Activated CD4-positive, alpha-beta T cell treated with anti-CD3 and anti-CD28 coated beads, Interleukin-2, amount 10 ng/mL, durations not matched to agents 7 days and 5 days (primary cell): ENCODE results near the gene SUN5. TPM values are rescaled to one million over a fixed set of nuclear protein-coding genes. Genes with fewer than 3 reads are reported as not detected.

Source experiments
- CTCF ChIA-PET: fragments of 350-600 bp; sonication (Branson Sonifier 250); formaldehyde crosslinking; loops from one replicate; lab custom pipeline; 2021; ENCODE audit warnings: antibody characterized with exemption; lab: Charles Lee
- POLR2A ChIA-PET: fragments of 350-600 bp; sonication (Branson Sonifier 250); formaldehyde crosslinking; loops from one replicate; lab custom pipeline; 2021; ENCODE audit warnings: antibody characterized with exemption; lab: Charles Lee
- DNase-seq: peaks from one replicate; pipeline ENCODE4 v3.0.0-alpha.2; 2020
- H3K27ac Mint-ChIP-seq: one replicate; pipeline ENCODE4 v1.8.0; 2021; ENCODE audit warnings: mild to moderate bottlenecking, moderate library complexity, mixed read lengths
- H3K27me3 Mint-ChIP-seq: one replicate; pipeline ENCODE4 v1.8.0; 2021; ENCODE audit warnings: mixed read lengths
- H3K36me3 Mint-ChIP-seq: one replicate; pipeline ENCODE4 v1.8.0; 2021; ENCODE audit warnings: low read depth, mixed read lengths
- H3K4me1 Mint-ChIP-seq: one replicate; pipeline ENCODE4 v1.8.0; 2021; ENCODE audit warnings: mixed read lengths
- H3K4me3 Mint-ChIP-seq: one replicate; pipeline ENCODE4 v1.8.0; 2021; ENCODE audit warnings: mild to moderate bottlenecking, moderate library complexity, mixed read lengths
- H3K9me3 Mint-ChIP-seq: one replicate; pipeline ENCODE4 v1.8.0; 2021; ENCODE audit warnings: mixed read lengths
- total RNA-seq, 2 experiments: library from RNA; stranded (reverse); gene quantifications; one replicate each; pipeline ENCODE4 v1.2.3, GENCODE V29; 2021

The SUN5 gene
- total RNA-seq, 2 experiments from 2014 or later: not detected

DNA sequence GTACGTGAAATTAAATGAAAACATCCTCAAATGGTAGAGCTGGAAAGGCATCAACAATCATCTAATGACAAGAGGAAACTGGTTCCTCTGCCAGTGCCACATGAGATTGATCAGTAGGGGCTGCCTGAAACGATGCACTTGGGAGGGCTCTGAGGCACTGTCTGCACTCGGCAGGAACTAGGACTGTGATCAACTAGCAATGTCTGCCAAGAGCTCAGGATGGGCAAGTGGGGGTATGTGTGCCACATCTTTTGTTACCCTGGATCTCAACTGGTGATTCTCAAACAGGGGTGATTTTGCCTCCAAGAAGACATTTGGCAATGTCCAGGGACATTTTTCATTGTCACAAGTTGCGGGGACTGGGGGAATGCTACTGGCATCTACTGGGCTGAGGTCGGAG lies 29.1 kb upstream of the SUN5 start:
- Mint-ChIP-seq H3K4me3 (no peak overlapping the region), H3K27ac (no peak overlapping the region)

DNA sequence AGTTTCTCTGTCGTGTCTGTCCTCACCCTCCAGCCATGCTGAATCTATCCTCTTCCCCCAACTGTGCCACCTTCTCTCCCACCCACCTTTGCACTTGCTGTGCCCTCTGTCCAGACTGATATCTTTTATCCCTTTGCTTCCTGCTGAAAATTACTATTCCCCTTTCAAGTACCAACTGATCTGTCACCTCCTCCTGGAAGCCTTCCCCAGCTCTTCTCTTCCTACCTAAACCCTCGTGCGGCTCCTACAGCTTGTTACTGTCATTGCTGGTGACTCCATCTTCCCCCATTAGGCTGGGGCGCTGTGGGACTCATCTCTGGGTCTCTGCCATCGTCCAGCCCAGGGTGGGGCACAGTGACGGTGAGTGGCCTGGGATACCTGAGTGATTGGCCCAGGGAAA lies 28.3 kb upstream of the SUN5 start:
- Mint-ChIP-seq H3K4me1 (no peaks in the 10 kb centered on the region), H3K27me3 (no peaks in the 10 kb centered on the region), H3K4me3 (no peak overlapping the region), H3K27ac (no peak overlapping the region), H3K9me3 (no peaks in the 10 kb centered on the region), H3K36me3 (no peaks in the 10 kb centered on the region)
- ChIA-PET CTCF (interaction anchor here (1.4 kb wide), 1 partner anchor 9 kb away, joined by 4 read pairs; no protein-coding TSS in a partner anchor), POLR2A (no interaction called here)
- no peak for DNase-seq

More for the DNA sequence above, 29.1 kb upstream of the SUN5 start:
- no peaks in the 10 kb centered on the region for H3K27me3 Mint-ChIP-seq
- no peaks in the 10 kb centered on the region for H3K9me3 Mint-ChIP-seq
- H3K36me3 Mint-ChIP-seq: no peaks in the 10 kb centered on the region
- no peaks in the 10 kb centered on the region for H3K4me1 Mint-ChIP-seq
- DNase-seq: no peak
- ChIA-PET CTCF (interaction anchor here (1.4 kb wide), 1 partner anchor 10 kb away, joined by 4 read pairs; no protein-coding TSS in a partner anchor), POLR2A (no interaction called here)

DNA sequence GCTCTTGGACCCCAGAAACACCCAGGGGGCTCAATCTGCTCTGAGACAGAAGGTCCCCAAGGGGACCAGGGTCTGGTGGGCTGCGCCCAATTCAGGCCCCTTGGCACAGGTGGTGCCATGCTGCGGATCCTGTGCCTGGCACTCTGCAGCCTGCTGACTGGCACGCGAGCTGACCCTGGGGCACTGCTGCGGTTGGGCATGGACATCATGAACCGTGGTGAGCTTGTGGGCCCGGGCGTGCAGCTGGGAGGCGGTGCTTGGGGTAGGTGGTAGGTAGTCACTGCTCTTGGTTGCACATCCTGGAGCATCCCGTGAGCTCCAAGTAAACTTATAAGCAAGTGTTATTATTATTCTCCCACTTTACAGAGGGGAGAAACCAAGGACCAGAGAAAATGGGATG lies 27.3 kb upstream of the SUN5 start, which contains the start of gene BPIFB6:
BPIFB6 (plus strand) TSS at position 118 of the 400 bp plus-strand sequence; CDS start at position 118, 0 bp downstream.
- no peak for DNase-seq
- Mint-ChIP-seq H3K27me3 (no peaks in the 10 kb centered on the region), H3K9me3 (no peaks in the 10 kb centered on the region), H3K4me3 (no peak within 1 kb of the TSS), H3K36me3 (no peaks in the 10 kb centered on the region), H3K4me1 (no peaks in the 10 kb centered on the region), H3K27ac (no peak within 1 kb of the TSS)
- CTCF ChIA-PET: no interaction called here
- POLR2A ChIA-PET: no interaction called here

DNA sequence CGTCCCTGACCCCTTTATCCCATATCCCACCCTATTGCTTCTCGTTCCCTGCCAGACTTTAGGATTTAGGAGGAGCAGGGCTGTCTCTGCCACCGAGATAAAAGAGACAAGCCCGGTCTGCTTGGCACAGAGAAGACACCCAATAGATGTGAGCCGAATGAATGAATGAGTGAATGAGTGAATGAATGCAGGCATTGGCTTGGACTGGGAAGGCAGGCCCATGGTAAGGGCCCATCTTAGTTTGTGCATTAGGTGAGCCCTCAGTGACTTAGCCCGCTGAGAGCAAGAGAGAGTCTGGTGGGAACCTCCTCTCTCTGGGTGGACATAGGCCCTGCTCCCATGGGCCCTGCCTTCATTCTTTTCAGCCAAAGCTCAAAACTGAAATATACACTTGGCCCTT lies 26.3 kb upstream of the SUN5 start:
- Mint-ChIP-seq H3K9me3 (no peaks in the 10 kb centered on the region), H3K27me3 (no peaks in the 10 kb centered on the region), H3K27ac (no peak overlapping the region), H3K4me3 (no peak overlapping the region), H3K4me1 (no peaks in the 10 kb centered on the region), H3K36me3 (no peaks in the 10 kb centered on the region)
- no peak for DNase-seq
- ChIA-PET CTCF (no interaction called here), POLR2A (no interaction called here)

- ChIA-PET POLR2A (no interaction called here), CTCF (no interaction called here)
- H3K27me3 Mint-ChIP-seq: no peaks in the 10 kb centered on the region
- H3K4me3 Mint-ChIP-seq: no peak overlapping the region
- no peaks in the 10 kb centered on the region for H3K4me1 Mint-ChIP-seq
- H3K27ac Mint-ChIP-seq: no peak overlapping the region
- H3K9me3 Mint-ChIP-seq: no peaks in the 10 kb centered on the region
- H3K36me3 Mint-ChIP-seq: no peaks in the 10 kb centered on the region
- no peak for DNase-seq
Measured at GRCh38 chr20:33030076-33030475, 25.8 kb upstream of the SUN5 start.

DNA sequence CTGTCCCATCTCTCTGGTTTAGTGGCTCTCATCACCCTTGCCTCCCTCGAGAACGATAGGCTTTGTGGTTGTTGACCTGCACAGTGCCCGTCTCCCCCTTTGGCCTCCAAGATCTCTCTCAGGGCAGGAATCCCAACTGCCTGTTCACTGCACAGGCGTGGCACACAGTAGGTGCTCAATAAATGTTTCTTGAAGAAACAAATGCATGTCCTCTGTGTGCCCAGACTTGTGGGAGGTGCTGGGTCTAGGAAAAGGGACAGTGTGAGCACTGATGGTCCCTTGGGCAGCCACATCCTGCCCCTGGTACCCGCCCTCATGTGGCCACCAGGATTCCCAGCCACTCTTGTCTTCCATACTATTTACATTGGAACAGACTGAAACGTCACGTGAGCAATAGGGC lies 24.6 kb upstream of the SUN5 start:
- ChIA-PET CTCF (interaction anchor here (1.9 kb wide), 1 partner anchor 24 kb away, joined by 7 read pairs; the partner anchor contains the start of gene SUN5), POLR2A (no interaction called here)
- Mint-ChIP-seq H3K27ac (no peak overlapping the region), H3K9me3 (no peaks in the 10 kb centered on the region), H3K27me3 (no peaks in the 10 kb centered on the region), H3K4me1 (no peaks in the 10 kb centered on the region), H3K4me3 (no peak overlapping the region), H3K36me3 (no peaks in the 10 kb centered on the region)
- no peak for DNase-seq

DNA sequence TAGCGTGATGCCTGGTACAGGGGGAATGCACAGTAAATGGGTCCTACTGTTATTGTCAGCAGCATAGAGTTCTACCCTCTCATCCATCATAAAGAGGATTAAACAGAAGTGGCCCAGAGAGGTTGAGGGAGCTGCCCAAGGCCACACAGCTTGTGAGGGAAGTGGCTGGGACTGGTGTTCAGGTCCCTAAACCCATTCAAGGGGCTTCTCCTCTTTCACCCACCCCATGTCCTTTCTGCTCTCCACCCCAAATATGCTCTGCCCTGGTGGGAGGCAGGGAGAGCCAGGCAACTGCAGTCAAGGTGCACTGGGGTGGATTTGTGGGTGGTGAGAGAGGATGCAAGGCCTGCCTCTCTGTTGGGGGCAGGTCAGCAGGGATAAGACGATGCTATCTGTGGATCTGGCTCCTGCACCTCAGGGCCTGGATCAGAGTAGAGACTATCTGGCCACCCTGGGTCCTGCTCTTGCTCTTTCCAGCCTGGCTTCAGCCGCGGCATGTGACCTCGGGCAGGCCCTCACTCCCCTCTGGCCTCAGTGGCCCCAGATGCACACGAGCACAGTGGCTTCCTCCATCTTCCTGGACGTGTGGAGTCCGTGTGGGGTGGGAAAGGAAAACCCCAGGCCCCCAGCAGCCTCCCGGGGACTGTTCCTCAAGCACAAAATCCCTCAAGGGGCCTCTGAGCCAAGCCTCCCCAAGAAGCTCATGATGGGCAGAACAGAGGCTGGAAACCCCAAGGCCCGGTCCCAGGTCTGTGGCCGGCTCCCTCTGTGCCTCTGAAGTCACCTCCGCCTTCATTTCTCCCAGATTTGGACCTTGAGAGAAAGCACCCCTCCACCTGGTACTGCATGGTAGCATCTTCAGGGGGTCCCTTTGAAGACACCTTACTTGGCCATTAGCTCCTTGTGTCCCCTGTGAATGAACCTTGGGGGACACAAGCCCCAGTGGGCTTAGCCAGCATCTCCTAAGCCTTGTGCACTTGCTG lies 23.8 kb upstream of the SUN5 start:
- ChIA-PET POLR2A (no interaction called here), CTCF (interaction anchor here (1.0 to 1.9 kb wide), 2 partner anchors 23 to 122 kb away, joined by 3 to 7 read pairs; partner anchors contain the start of gene SUN5)
- no peak for DNase-seq
- Mint-ChIP-seq H3K9me3 (no peaks in the 10 kb centered on the region), H3K4me3 (no peak overlapping the region), H3K27me3 (no peaks in the 10 kb centered on the region), H3K4me1 (no peaks in the 10 kb centered on the region), H3K36me3 (no peaks in the 10 kb centered on the region), H3K27ac (no peak overlapping the region)

DNA sequence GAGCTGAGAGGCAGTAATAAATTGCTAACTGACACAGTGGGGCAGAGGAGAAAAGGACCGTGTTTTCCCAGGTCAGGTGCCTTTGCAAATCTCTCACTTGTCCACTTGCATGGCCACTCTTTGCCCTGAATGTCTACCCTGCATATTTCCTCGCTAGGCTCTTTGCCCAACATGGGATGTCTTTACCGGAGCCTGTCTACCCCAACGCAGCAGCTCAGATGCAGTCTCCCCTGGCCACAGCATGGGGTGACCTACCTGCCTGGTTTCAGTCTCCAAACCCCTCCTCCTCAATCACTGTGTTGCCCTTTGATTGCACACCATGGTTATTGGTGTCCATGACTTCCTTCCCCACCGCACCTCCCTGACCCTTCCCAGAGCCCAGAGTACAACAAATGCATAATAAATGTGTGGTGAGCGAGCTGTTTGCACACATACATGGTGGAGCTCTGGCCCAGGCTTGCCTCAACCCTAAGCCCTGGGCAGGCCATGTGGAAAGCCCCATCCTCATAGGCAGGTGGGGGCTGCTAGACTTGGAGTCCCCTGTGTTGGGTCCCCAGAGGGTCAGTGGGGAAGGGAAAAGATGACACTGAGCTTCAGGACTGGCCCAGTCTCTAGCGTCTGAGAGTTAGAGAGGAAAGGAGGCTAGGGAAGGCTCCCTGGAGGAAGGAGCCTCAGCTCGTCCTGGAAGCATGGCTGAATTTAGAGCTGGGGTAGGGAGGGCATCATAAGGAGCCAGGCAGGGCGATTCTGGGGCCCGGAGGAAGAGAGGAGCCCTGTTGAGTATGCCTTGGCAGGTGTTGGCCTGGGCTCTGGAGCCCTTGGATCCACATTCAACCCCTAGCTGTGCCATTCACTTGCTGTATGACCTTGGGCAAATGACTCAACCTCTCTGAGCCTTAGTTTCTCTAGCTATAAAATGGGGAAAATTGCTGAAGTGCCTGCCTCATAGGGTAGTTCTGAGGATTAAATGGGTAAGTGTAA lies 22.8 kb upstream of the SUN5 start:
- DNase-seq: no peak
- no peaks in the 10 kb centered on the region for H3K36me3 Mint-ChIP-seq
- no peaks in the 10 kb centered on the region for H3K27me3 Mint-ChIP-seq
- no peaks in the 10 kb centered on the region for H3K9me3 Mint-ChIP-seq
- H3K4me1 Mint-ChIP-seq: no peaks in the 10 kb centered on the region
- H3K27ac Mint-ChIP-seq: no peak overlapping the region
- ChIA-PET CTCF (interaction anchor here (1.0 kb wide), 1 partner anchor 121 kb away, joined by 3 read pairs; no protein-coding TSS in a partner anchor), POLR2A (no interaction called here)
- no peak overlapping the region for H3K4me3 Mint-ChIP-seq

- ChIA-PET CTCF (no interaction called here), POLR2A (no interaction called here)
- Mint-ChIP-seq H3K9me3 (no peaks in the 10 kb centered on the region), H3K4me3 (no peak overlapping the region), H3K27ac (no peak overlapping the region), H3K4me1 (no peaks in the 10 kb centered on the region), H3K36me3 (no peaks in the 10 kb centered on the region), H3K27me3 (no peaks in the 10 kb centered on the region)
- DNase-seq: no peak
Measured at GRCh38 chr20:33026072-33026778, 22.0 kb upstream of the SUN5 start.

DNA sequence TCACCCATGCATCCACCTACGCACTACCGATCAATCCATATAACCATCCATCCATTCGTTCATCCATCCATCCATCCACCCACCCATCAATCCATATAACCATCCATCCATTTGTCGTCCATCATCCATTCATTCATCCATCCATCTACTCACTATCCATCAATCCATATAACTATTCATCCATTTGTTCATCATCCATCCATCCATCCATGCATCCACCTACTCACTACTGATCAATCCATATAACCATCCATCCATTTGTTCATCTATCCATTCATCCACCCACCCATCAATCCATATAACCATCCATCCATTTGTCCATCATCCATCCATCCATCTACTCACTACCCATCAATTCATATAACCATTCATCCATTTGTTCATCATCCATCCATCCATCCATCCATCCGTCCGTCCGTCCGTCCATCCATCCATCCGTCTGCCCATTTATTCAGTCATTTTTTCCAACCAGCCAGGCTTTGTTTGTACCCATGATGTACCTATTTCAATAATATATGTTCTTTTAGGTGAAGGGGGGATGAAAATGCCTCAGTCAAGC lies 21.2 kb upstream of the SUN5 start:
- H3K4me3 Mint-ChIP-seq: no peak overlapping the region
- no peaks in the 10 kb centered on the region for H3K9me3 Mint-ChIP-seq
- H3K36me3 Mint-ChIP-seq: no peaks in the 10 kb centered on the region
- POLR2A ChIA-PET: no interaction called here
- DNase-seq: no peak
- no peaks in the 10 kb centered on the region for H3K27me3 Mint-ChIP-seq
- CTCF ChIA-PET: no interaction called here
- no peak overlapping the region for H3K27ac Mint-ChIP-seq
- H3K4me1 Mint-ChIP-seq: no peaks in the 10 kb centered on the region

- ChIA-PET CTCF (interaction anchor here (1.4 kb wide), 1 partner anchor 8 kb away, joined by 4 read pairs; no protein-coding TSS in a partner anchor), POLR2A (no interaction called here)
- no peak for DNase-seq
- no peak overlapping the region for H3K4me3 Mint-ChIP-seq
- H3K4me1 Mint-ChIP-seq: no peaks in the 10 kb centered on the region
- no peak overlapping the region for H3K27ac Mint-ChIP-seq
- no peaks in the 10 kb centered on the region for H3K27me3 Mint-ChIP-seq
- no peaks in the 10 kb centered on the region for H3K36me3 Mint-ChIP-seq
- H3K9me3 Mint-ChIP-seq: no peaks in the 10 kb centered on the region
Measured at GRCh38 chr20:33024609-33025317, 20.5 kb upstream of the SUN5 start.
